Pericardium fibroblast (primary cell): Measurements from ENCODE around the gene ZNF548. TPM values are rescaled to one million over a fixed set of nuclear protein-coding genes. Genes with fewer than 3 reads are reported as not detected.

Experiments
- total RNA-seq: library from RNA; depleted of rRNA; stranded (reverse); fragments of >200 nt; gene quantifications from 2 replicates; pipeline ENCODE4 v1.2.3, GENCODE V29; 2015

The ZNF548 gene
- total RNA-seq: 14.4 and 28.1 TPM in 2 replicates

DNA sequence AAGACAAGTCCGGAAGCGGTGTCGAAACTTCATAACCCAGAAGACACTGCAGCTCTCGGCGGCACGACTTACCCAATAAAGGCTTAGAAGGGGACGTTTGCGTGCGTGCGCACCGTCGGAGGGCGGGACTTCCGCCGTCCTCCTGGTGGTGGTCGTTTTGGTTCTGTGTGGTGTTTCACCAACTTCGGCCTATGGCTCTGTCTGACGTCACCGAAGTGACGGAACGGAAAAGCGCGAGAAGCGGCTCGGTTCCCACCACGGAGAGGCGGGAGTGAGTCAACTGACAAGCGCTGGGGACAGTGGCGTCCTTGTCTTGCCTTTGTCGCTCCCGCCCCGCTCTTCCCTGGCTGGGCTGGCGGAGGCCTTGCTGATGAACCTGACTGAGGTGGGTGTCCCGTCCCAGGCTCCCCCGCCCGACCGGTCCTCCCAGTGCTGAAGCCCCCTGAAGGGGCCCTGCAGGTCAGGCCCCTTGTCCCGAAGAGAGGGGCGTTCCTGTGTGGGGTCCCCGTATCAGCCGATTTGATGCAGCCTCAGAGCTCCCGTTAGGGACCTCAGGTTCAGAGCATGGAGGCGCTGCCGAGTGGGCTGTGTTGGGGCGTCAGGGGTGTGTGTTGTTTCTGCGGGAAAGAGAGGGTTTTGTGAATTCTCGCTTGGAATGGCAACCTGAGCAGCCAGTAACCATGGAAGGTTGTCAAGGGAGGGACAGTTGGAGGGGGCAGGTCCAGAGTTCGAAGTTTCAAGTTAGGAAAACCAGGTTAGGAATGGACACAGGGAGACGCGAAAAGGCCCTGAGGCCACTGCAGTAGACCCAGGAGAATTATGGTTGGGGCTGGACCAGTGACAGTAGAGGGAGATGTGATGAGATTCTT lies at the start of gene ZNF548:
Gene ZNF548 (plus strand): TSS at position 125 of the 869 bp plus-strand sequence. CDS start 246 bp downstream, at position 371.

DNA sequence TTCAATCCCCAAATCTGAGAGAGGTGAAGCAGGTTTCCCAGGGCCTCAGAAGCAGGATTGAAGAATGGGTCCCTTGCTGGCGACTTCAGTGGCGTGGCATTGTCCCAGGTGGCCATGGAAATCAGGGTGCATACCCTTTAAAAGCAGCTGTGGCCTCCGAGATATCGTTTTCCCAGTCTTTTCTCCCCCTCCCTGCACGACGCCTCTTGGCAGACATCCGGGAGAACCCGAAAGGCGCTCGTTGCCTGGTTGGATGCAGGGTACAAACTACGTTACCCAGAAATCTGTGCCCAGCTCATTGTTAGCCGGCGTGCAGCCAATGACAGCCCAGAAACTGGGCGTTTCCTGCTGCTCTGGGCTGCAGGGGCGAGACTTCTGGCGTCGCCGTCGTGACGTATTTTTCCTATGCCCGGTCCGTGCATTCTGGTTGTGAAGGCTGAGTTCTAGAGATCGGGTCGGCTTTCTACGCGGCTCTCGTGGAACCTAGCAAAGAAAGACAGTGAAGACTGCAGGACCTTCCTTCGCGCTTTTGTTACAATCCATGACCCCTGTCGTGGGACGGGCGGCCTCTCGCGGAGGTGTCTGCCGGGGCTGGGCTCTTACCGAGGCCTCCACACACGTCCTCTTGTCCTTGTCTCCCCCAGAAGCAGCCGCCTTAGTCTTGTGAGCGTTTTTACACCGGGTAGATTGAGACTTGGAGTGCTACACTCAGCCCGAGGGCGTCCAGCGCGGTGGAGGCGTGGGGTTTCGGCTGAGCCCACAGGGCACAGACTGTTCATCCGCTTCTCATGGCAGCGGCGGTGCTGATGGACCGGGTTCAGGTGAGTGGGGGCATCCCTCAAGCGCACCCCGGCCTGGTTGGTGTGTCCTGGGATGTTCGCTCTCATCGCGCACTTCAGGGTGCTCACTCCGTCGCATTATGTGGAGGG lies 38.5 kb upstream of the ZNF548 start, which contains the start of gene ZNF304:
Gene ZNF304 (plus strand): TSS at position 395 of the 929 bp plus-strand sequence. CDS start 394 bp downstream, at position 789.

DNA sequence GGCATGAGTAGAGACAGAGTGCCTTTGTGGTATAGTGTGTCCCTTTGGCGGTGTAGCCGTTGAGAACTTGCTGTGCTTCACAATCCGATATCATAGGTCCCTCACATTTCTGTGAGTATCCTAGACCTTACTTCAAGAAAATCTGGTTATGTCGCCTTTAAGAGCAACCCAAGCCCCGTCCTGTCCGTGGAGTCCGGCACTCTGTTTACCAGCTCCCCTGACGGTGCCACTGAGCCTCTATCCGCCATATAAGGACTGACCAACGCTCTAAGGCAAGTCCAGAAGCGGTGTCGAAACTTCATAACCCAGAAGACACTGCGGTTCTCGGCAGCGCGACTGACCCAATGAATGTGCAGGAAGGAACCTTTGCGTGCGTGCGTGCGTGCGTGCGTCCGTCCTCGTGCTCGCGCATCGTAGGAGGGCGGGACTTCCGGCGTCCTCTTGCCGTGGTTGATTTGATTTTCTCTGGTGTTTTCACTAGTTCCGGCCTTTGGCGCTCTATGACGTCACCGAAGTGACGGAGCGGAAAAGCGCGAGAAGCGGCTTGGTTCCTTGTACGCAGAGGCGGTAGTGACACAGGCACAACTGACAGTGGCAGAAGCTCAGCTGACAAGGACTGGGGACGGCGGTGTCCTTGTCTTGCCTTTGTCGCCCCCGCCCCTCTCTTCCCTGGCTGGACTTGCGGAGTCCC lies 26.5 kb upstream of the ZNF548 start, which contains the start of the genes TRAPPC2B and ZNF547:
Gene TRAPPC2B (plus strand): TSS at position 555 of the 691 bp plus-strand sequence. CDS start 1,283 bp downstream, outside the sequence.
Gene ZNF547 (plus strand): TSS at position 555 of the 691 bp plus-strand sequence. CDS start 5,005 bp downstream, outside the sequence.

DNA sequence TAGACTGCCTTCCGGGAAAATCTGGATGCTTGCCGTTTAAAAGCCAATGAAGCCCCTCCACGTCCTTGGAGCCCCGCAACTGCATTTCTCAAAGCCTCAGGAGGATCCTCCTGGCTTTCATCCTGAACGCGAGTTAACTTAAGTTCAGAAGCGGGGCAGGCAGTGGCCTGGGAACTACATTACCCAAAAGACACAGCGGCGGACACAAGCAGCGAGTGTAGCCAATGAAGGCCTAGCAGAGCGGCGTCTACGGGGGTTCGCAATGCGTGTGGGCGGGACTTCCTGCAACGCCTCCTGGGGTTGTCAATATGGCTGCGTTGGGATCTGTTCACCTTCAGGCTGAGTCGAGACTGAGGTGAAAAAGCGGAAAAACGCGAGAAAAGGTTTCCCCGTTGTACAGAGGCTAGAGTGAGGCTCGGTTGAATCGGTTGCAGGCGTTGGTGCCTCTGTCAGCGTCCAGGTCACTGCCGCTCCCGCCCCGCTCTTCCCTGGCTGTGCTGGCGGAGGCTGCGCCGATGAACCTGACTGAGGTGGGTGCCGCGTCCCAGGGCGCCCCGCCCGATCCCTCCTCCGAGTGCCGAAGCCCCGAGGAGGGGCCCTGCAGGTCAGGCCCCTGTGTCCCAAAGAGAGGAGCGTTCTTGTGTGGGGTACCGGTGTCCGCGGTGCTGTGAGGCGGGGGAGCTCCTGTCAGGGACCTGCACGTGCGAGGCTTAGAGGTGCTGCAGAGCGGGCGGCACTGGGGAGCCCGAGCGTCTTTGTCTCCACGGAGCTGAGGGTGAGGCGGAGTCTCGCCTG lies 21.4 kb downstream of the ZNF548 start, which contains the start of gene ZNF17:
Gene ZNF17 (plus strand): TSS at position 285 of the 795 bp plus-strand sequence. CDS start 2,455 bp downstream, outside the sequence.

DNA sequence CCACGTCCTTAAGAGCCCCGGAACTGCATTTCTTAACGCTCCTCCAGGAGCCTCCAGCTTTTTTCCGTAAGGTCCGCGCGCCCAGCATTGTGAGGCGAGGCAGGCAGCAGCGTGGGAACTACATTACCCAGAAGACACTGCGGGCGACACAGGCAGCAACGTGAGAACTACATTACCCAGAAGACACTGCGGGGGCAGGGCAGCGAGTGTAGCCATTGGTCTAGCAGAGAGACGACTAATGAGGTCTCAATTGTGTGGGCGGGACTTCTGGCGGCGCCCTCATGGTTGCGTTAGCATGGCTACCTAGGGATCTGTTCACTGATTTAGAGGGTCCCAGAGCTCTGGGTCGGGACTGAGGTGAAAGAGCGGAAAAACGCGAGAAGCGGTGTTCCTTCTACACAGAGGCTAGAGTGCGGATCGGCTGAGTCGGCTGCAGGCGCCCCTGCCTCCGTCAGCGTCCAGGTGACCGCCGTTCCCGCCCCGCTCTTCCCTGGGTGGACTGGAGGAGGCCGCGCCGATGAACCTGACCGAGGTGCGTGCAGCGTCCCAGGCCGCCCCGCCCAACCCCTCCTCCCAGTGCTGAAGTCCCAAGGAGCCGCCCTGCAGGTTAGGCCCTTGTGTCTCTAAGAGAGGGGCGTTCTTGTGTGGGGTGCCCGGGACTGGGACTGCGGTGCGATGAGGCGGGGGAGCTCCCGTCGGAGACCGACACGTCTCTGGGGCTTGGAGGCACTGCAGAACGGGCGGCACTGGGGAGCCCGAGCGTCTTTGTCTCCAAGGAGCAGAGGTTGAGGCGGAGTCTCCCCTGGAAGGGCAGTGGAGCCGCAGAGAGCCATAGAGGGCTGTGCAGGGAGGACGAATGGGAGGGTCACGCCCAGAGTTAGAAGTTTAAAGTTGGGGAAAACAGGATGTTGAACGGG lies 45.7 kb downstream of the ZNF548 start, which contains the start of gene ZNF749:
Gene ZNF749 (plus strand): TSS at position 264 of the 917 bp plus-strand sequence. CDS start 254 bp downstream, at position 518.

Other genes starting within 250 kb of the ZNF548 start
- gene ZIM3, start 244.7 kb upstream of the ZNF548 start, total RNA-seq: not detected in 2 replicates
- gene DUXA, start 222.4 kb upstream of the ZNF548 start, total RNA-seq: not detected in 2 replicates
- 10.3 and 22.5 TPM in 2 replicates for gene ZNF264, start 198.4 kb upstream of the ZNF548 start, total RNA-seq
- gene AURKC, start 158.8 kb upstream of the ZNF548 start, total RNA-seq: 0.09 TPM in 1 of 2 replicates, not detected in the other
- gene ZNF805, start 149.2 kb upstream of the ZNF548 start, total RNA-seq: 6.4 and 9.2 TPM in 2 replicates
- gene ZNF460, start 109.4 kb upstream of the ZNF548 start, total RNA-seq: 26.8 and 33.3 TPM in 2 replicates
- gene ZNF543, start 69.4 kb upstream of the ZNF548 start, total RNA-seq: 3.7 and 4.6 TPM in 2 replicates
- gene ZNF304, start 38.6 kb upstream of the ZNF548 start, total RNA-seq: 5.4 and 6.5 TPM in 2 replicates
- 25.3 and 28.2 TPM in 2 replicates for gene TRAPPC2B, start 26.3 kb upstream of the ZNF548 start, total RNA-seq
- 2.1 and 3.8 TPM in 2 replicates for gene ZNF547, start 26.3 kb upstream of the ZNF548 start, total RNA-seq
- gene ZNF17, start 21.3 kb downstream of the ZNF548 start, total RNA-seq: 1.9 and 4.3 TPM in 2 replicates
- gene ZNF749, start 45.5 kb downstream of the ZNF548 start, total RNA-seq: 6.3 and 6.5 TPM in 2 replicates
- gene VN1R1, start 67.3 kb downstream of the ZNF548 start, total RNA-seq: 0.17 and 0.23 TPM in 2 replicates
- 9.7 and 11.4 TPM in 2 replicates for gene ZNF772, start 87.7 kb downstream of the ZNF548 start, total RNA-seq
- 7.6 and 9.6 TPM in 2 replicates for gene ZNF419, start 97.9 kb downstream of the ZNF548 start, total RNA-seq
- 7.7 and 10.4 TPM in 2 replicates for gene ZNF773, start 110.1 kb downstream of the ZNF548 start, total RNA-seq
- 3.8 and 3.9 TPM in 2 replicates for gene ZNF549, start 137.5 kb downstream of the ZNF548 start, total RNA-seq
- gene ZNF550, start 170.0 kb downstream of the ZNF548 start, total RNA-seq: 2.6 and 2.8 TPM in 2 replicates
- 5.5 and 6.6 TPM in 2 replicates for gene ZNF416, start 189.1 kb downstream of the ZNF548 start, total RNA-seq
- 7.2 and 8.1 TPM in 2 replicates for gene ZIK1, start 194.3 kb downstream of the ZNF548 start, total RNA-seq
- 4.0 and 4.2 TPM in 2 replicates for gene ZNF530, start 210.0 kb downstream of the ZNF548 start, total RNA-seq
- 18.7 and 20.1 TPM in 2 replicates for gene ZNF134, start 224.4 kb downstream of the ZNF548 start, total RNA-seq
- gene ZNF211, start 243.3 kb downstream of the ZNF548 start, total RNA-seq: 6.0 and 7.7 TPM in 2 replicates